IMR-90 (cell line): ENCODE measurements around the gene ZNF280A. TPM values are rescaled to one million over a fixed set of nuclear protein-coding genes. Genes with fewer than 3 reads are reported as not detected.

Source experiments
- ATAC-seq: fragments of 200-7000 bp; cut with Tn5 transposase; 2 replicates; pipeline ENCODE4 v1.9.1; 2020; ENCODE audit warnings: low read depth, mild to moderate bottlenecking, moderate library complexity
- BruUV-seq: library from RNA; stranded (reverse); fragments of 400-500 nt; replicated peaks from 2 replicates; lab custom pipeline; 2021; lab: Mats Ljungman, UMichigan
- CTCF ChIA-PET: fragments of 300-600 bp; formaldehyde crosslinking; extraction: SDS; loops from one replicate; lab custom pipeline; 2021; ENCODE audit warnings: antibody characterized with exemption; lab: Yijun Ruan, JAX
- POLR2A ChIA-PET: fragments of 300-600 bp; sonication (Branson Sonifier 250); formaldehyde crosslinking; loops from one replicate; lab custom pipeline; 2022; ENCODE audit warnings: antibody characterized with exemption; ENCODE audit not compliant: unreplicated experiment; lab: Charles Lee
- DNase-seq: peaks from one replicate; pipeline ENCODE4 v3.0.0; 2013
- H2AFZ ChIP-seq: replicated peaks from 2 replicates; pipeline ENCODE3; 2013; ENCODE audit warnings: low read length, mild to moderate bottlenecking; ENCODE audit not compliant: poor library complexity
- H2AK5ac ChIP-seq: 2 replicates; pipeline ENCODE4 v1.6.1; 2013; ENCODE audit warnings: low read depth, low read length, inconsistent platforms
- H2AK9ac ChIP-seq: replicated peaks from 2 replicates; pipeline ENCODE3; 2013; ENCODE audit warnings: mild to moderate bottlenecking, low read depth, low read length, moderate library complexity; ENCODE audit not compliant: poor library complexity
- H2BK120ac ChIP-seq: 2 replicates; pipeline ENCODE4 v1.6.1; 2013; ENCODE audit warnings: low read depth, low read length, inconsistent platforms
- H2BK15ac ChIP-seq: 3 replicates; pipeline ENCODE4 v1.6.1; 2013; ENCODE audit warnings: low read depth, low read length, inconsistent platforms
- H2BK20ac ChIP-seq: 2 replicates; pipeline ENCODE4 v1.6.1; 2013; ENCODE audit warnings: low read depth, mild to moderate bottlenecking, inconsistent platforms, low read length, moderate library complexity
- H2BK5ac ChIP-seq: 2 replicates; pipeline ENCODE4 v1.6.1; 2013; ENCODE audit warnings: mild to moderate bottlenecking, low read depth, low read length, inconsistent platforms; ENCODE audit not compliant: poor library complexity, severe bottlenecking
- H3K14ac ChIP-seq: replicated peaks from 2 replicates; pipeline ENCODE4 v1.6.1; 2013; ENCODE audit warnings: low read depth, low read length, inconsistent platforms
- H3K18ac ChIP-seq: 2 replicates; pipeline ENCODE4 v1.6.1; 2013; ENCODE audit warnings: low read depth, low read length, control low read depth
- H3K23ac ChIP-seq: 2 replicates; pipeline ENCODE4 v1.6.1; 2013; ENCODE audit warnings: low read depth, low read length, inconsistent platforms
- H3K27ac ChIP-seq: 2 replicates; pipeline ENCODE4 v1.5.1; 2013; ENCODE audit warnings: mild to moderate bottlenecking, control low read depth, low read length; ENCODE audit not compliant: insufficient read depth
- H3K27me3 ChIP-seq: 2 replicates; pipeline ENCODE4 v1.6.1; 2013; ENCODE audit warnings: low read length; ENCODE audit not compliant: control insufficient read depth, insufficient read depth
- H3K36me3 ChIP-seq: 2 replicates; pipeline ENCODE4 v1.6.1; 2013; ENCODE audit warnings: low read length, mixed read lengths; ENCODE audit not compliant: control insufficient read depth, insufficient read depth
- H3K4ac ChIP-seq: 2 replicates; pipeline ENCODE4 v1.6.1; 2013; ENCODE audit warnings: low read depth, low read length, inconsistent platforms
- H3K4me1 ChIP-seq: 2 replicates; pipeline ENCODE4 v1.6.1; 2013; ENCODE audit warnings: low read length, mixed read lengths; ENCODE audit not compliant: control insufficient read depth, insufficient read depth
- H3K4me2 ChIP-seq: 2 replicates; pipeline ENCODE4 v1.6.1; 2013; ENCODE audit warnings: low read depth, mild to moderate bottlenecking, control low read depth, low read length, moderate library complexity
- H3K4me3 ChIP-seq: 2 replicates; pipeline ENCODE4 v1.5.1; 2013; ENCODE audit warnings: low read depth, mild to moderate bottlenecking, control low read depth, low read length, moderate library complexity; ENCODE audit not compliant: insufficient read depth
- H3K56ac ChIP-seq: 2 replicates; pipeline ENCODE4 v1.6.1; 2013; ENCODE audit warnings: low read length, inconsistent platforms; ENCODE audit not compliant: insufficient read depth; ENCODE audit errors: extremely low read depth
- H3K79me1 ChIP-seq, 2 experiments: 2 replicates each; pipeline ENCODE4 v1.6.1; 2013; ENCODE audit warnings: low read length in 2 of 2, inconsistent platforms in 1 of 2, low read depth in 1 of 2
- H3K9ac ChIP-seq: 2 replicates; pipeline ENCODE4 v1.6.1; 2013; ENCODE audit warnings: low read depth, low read length, control low read depth
- H3K9me1 ChIP-seq: 2 replicates; pipeline ENCODE4 v1.6.1; 2013; ENCODE audit warnings: low read length, inconsistent platforms; ENCODE audit not compliant: insufficient read depth
- H3K9me3 ChIP-seq: 2 replicates; pipeline ENCODE4 v1.6.1; 2013; ENCODE audit warnings: low read length; ENCODE audit not compliant: control insufficient read depth, insufficient read depth
- H4K20me1 ChIP-seq: 2 replicates; pipeline ENCODE4 v1.6.1; 2013; ENCODE audit warnings: low read length, inconsistent platforms; ENCODE audit not compliant: insufficient read depth
- H4K5ac ChIP-seq: 2 replicates; pipeline ENCODE4 v1.6.1; 2013; ENCODE audit warnings: mild to moderate bottlenecking, low read depth, low read length, control low read depth
- H4K8ac ChIP-seq, 2 experiments: 2 replicates each; pipeline ENCODE4 v1.6.1; 2013; ENCODE audit warnings: low read depth in 2 of 2, low read length in 2 of 2, control low read depth in 1 of 2, inconsistent platforms in 1 of 2
- H4K91ac ChIP-seq: 2 replicates; pipeline ENCODE4 v1.6.1; 2013; ENCODE audit warnings: low read depth, low read length, inconsistent platforms; ENCODE audit not compliant: insufficient read depth
- BHLHE40 ChIP-seq: fragments of 150-350 bp; IDR thresholded peaks from 2 replicates; pipeline ENCODE4 v1.6.1; 2016; ENCODE audit warnings: mild to moderate bottlenecking, low read depth, low read length
- CEBPB ChIP-seq: IDR thresholded peaks from 2 replicates; pipeline ENCODE4 v1.6.1; 2012; ENCODE audit warnings: low read depth, low read length, improper control_type of control experiment
- CHD1 ChIP-seq: IDR thresholded peaks from 2 replicates; pipeline ENCODE4 v1.6.1; 2012; ENCODE audit warnings: low read depth, low read length, improper control_type of control experiment
- CTCF ChIP-seq: conservative IDR thresholded peaks from 2 replicates; pipeline ENCODE4 v1.5.1; 2012; ENCODE audit warnings: mild to moderate bottlenecking, low read depth, low read length, improper control_type of control experiment
- FOS ChIP-seq: fragments of 150-350 bp; IDR thresholded peaks from 2 replicates; pipeline ENCODE4 v1.6.1; 2016; ENCODE audit warnings: low read depth, low read length
- MAFK ChIP-seq: IDR thresholded peaks from 2 replicates; pipeline ENCODE4 v1.6.1; 2012; ENCODE audit warnings: low read depth, low read length, improper control_type of control experiment
- MAZ ChIP-seq: IDR thresholded peaks from 2 replicates; pipeline ENCODE4 v1.6.1; 2012; ENCODE audit warnings: low read depth, mild to moderate bottlenecking, low read length, improper control_type of control experiment, moderate library complexity, borderline replicate concordance
- NFE2L2 ChIP-seq: fragments of 150-350 bp; IDR thresholded peaks from 2 replicates; pipeline ENCODE4 v1.6.1; 2016; ENCODE audit warnings: low read depth, mild to moderate bottlenecking, low read length
- POLR2A ChIP-seq: IDR thresholded peaks from 2 replicates; pipeline ENCODE4 v1.6.1; 2012; ENCODE audit warnings: mild to moderate bottlenecking, low read depth, low read length
- RAD21 ChIP-seq: IDR thresholded peaks from 2 replicates; pipeline ENCODE4 v1.6.1; 2012; ENCODE audit warnings: low read length, improper control_type of control experiment
- RCOR1 ChIP-seq: IDR thresholded peaks from 2 replicates; pipeline ENCODE4 v1.6.1; 2012; ENCODE audit warnings: mild to moderate bottlenecking, low read length, improper control_type of control experiment; ENCODE audit not compliant: insufficient replicate concordance
- SMC3 ChIP-seq: fragments of 150-350 bp; IDR thresholded peaks from 2 replicates; pipeline ENCODE4 v1.6.1; 2016; ENCODE audit warnings: low read depth, mild to moderate bottlenecking, antibody characterized with exemption, low read length, moderate library complexity
- WGBS, 2 experiments: methylation state at CpG; one replicate each; pipeline versions ENCODE4 v1.1.5 to v1.1.7; 2013; ENCODE audit warnings: missing lambda C conversion rate in 2 of 2; ENCODE audit not compliant: insufficient read length in 1 of 2; ENCODE audit errors: extremely low coverage in 2 of 2; 5-methylcytosine and 5-hydroxymethylcytosine counted together
- dilution Hi-C: fragments of 300-500 bp; cut with HindIII; formaldehyde crosslinking; loops from one replicate; pipeline ENCODE4 v1.14.3; 2018; ENCODE audit warnings: low sequenced_read_pairs; ENCODE audit not compliant: unreplicated experiment
- in situ Hi-C: fragments of 300-500 bp; cut with MboI; formaldehyde crosslinking; loops from 3 replicates; pipeline ENCODE4 v1.14.3; 2019; ENCODE audit warnings: low sequenced_read_pairs, inconsistent platforms, mixed read lengths
- intact Hi-C: fragments of 100-400 bp; cut with micrococcal nuclease; formaldehyde crosslinking; loops from 2 replicates; pipeline ENCODE4 v1.10.0; 2022
- polyA plus RNA-seq, 3 experiments: library from polyadenylated mRNA; depleted of rRNA; stranded (reverse); fragments of >200 nt; gene quantifications; 2 replicates each; pipeline ENCODE4 v1.2.3, GENCODE V29; 2012; ENCODE audit warnings: low replicate concordance in 1 of 3
- total RNA-seq: library from RNA; depleted of rRNA; stranded (reverse); fragments of >200 nt; gene quantifications from 2 replicates; pipeline ENCODE4 v1.2.3, GENCODE V29; 2012
- TF ChIP-seq, protein P1 (sequence below): fragments of 150-350 bp; IDR thresholded peaks from 2 replicates; pipeline ENCODE4 v1.6.1; 2016; ENCODE audit warnings: low read depth, mild to moderate bottlenecking, low read length, moderate library complexity, borderline replicate concordance

The ZNF280A gene
- total and polyA plus RNA-seq, 2 of the 4 experiments (the other 2 are of a cell fraction): not detected

GRCh38 chr22:22553735-22554586 lies 33.9 kb upstream of the ZNF280A start:
- POLR2A ChIA-PET: no interaction called here

More at GRCh38 chr22:22553735-22554586, 33.9 kb upstream of the ZNF280A start:
- no peak overlapping the region for H2AK5ac ChIP-seq
- no peak overlapping the region for H3K27ac ChIP-seq
- H3K9me1 ChIP-seq: no peaks in the 10 kb centered on the region
- no peak overlapping the region for H2AK9ac ChIP-seq
- no peak overlapping the region for H3K4me3 ChIP-seq
- DNase-seq (no peak), ATAC-seq (no peak)
- no peak overlapping the region for H3K14ac ChIP-seq
- H4K20me1 ChIP-seq: no peaks in the 10 kb centered on the region
- in situ Hi-C loops (no loop called here), intact Hi-C loops (no loop called here), dilution Hi-C loops (no loop called here)
- H2BK20ac ChIP-seq: no peak overlapping the region
- H4K5ac ChIP-seq: no peak overlapping the region
- no peak overlapping the region for H2AFZ ChIP-seq
- no peak overlapping the region for H3K56ac ChIP-seq
- BruUV-seq: no TSS peak
- no peak overlapping the region for H4K91ac ChIP-seq
- H3K23ac ChIP-seq: no peak overlapping the region
- TF ChIP-seq CTCF (no peak), CHD1 (no peak), RAD21 (no peak), RCOR1 (no peak), NFE2L2 (no peak), FOS (no peak), CEBPB (no peak), SMC3 (no peak), BHLHE40 (no peak), MAZ (no peak), POLR2A (no peak), MAFK (no peak)
- TF ChIP-seq, protein P1, sequence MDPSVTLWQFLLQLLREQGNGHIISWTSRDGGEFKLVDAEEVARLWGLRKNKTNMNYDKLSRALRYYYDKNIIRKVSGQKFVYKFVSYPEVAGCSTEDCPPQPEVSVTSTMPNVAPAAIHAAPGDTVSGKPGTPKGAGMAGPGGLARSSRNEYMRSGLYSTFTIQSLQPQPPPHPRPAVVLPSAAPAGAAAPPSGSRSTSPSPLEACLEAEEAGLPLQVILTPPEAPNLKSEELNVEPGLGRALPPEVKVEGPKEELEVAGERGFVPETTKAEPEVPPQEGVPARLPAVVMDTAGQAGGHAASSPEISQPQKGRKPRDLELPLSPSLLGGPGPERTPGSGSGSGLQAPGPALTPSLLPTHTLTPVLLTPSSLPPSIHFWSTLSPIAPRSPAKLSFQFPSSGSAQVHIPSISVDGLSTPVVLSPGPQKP: no peak
- peaks cover 6% of the 10 kb centered on the region for H3K27me3 ChIP-seq
- H3K4me2 ChIP-seq: no peak overlapping the region
- no peaks in the 10 kb centered on the region for H3K4me1 ChIP-seq
- H3K4ac ChIP-seq: no peak overlapping the region
- H3K36me3 ChIP-seq: no peaks in the 10 kb centered on the region
- no peaks in the 10 kb centered on the region for H3K79me1 ChIP-seq
- H2BK15ac ChIP-seq: no peak overlapping the region
- H3K9me3 ChIP-seq: no peaks in the 10 kb centered on the region
- H3K18ac ChIP-seq: no peak overlapping the region
- H4K8ac ChIP-seq: no peak overlapping the region
- no peak overlapping the region for H2BK120ac ChIP-seq
- CTCF ChIA-PET: interaction anchor here (0.6 kb wide), 1 partner anchor 15 kb away, joined by 4 read pairs; no protein-coding TSS in a partner anchor
- no peak overlapping the region for H2BK5ac ChIP-seq
- WGBS, 2 experiments: no CpG with 5 or more reads among the region's 8 CpGs
- no peak overlapping the region for H3K9ac ChIP-seq
